SK-N-SH (cell line): Measurements from ENCODE around the gene HDAC4. TPM values are rescaled to one million over a fixed set of nuclear protein-coding genes. Genes with fewer than 3 reads are reported as not detected.

Experiments used
- CTCF ChIA-PET: fragments of 300-600, 350-600 bp; formaldehyde crosslinking; extraction: SDS; loops from one replicate; lab custom pipeline; 2021; lab: Yijun Ruan, JAX
- POLR2A ChIA-PET: fragments of 350-600 bp; sonication (Branson Sonifier 250); formaldehyde crosslinking; extraction: SDS; loops from one replicate; lab custom pipeline; 2020; ENCODE audit warnings: antibody characterized with exemption, inconsistent platforms; lab: Yijun Ruan, JAX
- DNase-seq: peaks from one replicate; pipeline ENCODE4 v3.0.0; 2012
- H2AFZ ChIP-seq: fragments of 200-600 bp; sonication (generic); 2 replicates; pipeline ENCODE4 v1.8.1; 2016; ENCODE audit warnings: antibody characterized with exemption, mild to moderate bottlenecking, low read depth
- H3F3A ChIP-seq: fragments of 200-600 bp; sonication (generic); replicated peaks from 2 replicates; pipeline ENCODE3; 2016; ENCODE audit warnings: antibody characterized with exemption, mild to moderate bottlenecking; ENCODE audit not compliant: insufficient read depth
- H3K27ac ChIP-seq, 2 experiments: fragments of 200-500 bp in 1 of 2; fragments of 200-600 bp in 1 of 2; sonication (Bioruptor generic) in 1 of 2; sonication (generic), shearing (Covaris generic) in 1 of 2; 2 replicates each; pipeline versions ENCODE4 v1.5.1 to v1.6.1; 2014 to 2016; ENCODE audit warnings: low read depth in 2 of 2, inconsistent platforms in 1 of 2, low read length in 1 of 2, mild to moderate bottlenecking in 1 of 2, mixed read lengths in 1 of 2
- H3K27me3 ChIP-seq: fragments of 200-600 bp; sonication (generic), shearing (Covaris generic); 2 replicates; pipeline ENCODE4 v1.6.1; 2016; ENCODE audit warnings: mixed run types; ENCODE audit not compliant: insufficient read depth
- H3K36me3 ChIP-seq, 2 experiments: fragments of 200-500 bp in 1 of 2; fragments of 200-600 bp in 1 of 2; sonication (Bioruptor generic) in 1 of 2; sonication (generic) in 1 of 2; replicated peaks in 1 of 2; 2 replicates each; pipeline versions ENCODE3 to v1.5.1; 2014 to 2016; ENCODE audit warnings: low read length in 1 of 2, mild to moderate bottlenecking in 1 of 2; ENCODE audit not compliant: insufficient read depth in 2 of 2, control insufficient read depth in 1 of 2
- H3K4me1 ChIP-seq, 2 experiments: fragments of 200-500 bp in 1 of 2; fragments of 200-600 bp in 1 of 2; sonication (Bioruptor generic) in 1 of 2; sonication (generic), shearing (Covaris generic) in 1 of 2; 2 replicates each; pipeline versions ENCODE4 v1.5.1 to v1.6.1; 2014 to 2016; ENCODE audit warnings: low read depth in 1 of 2, low read length in 1 of 2, mixed run types in 1 of 2; ENCODE audit not compliant: insufficient read depth in 2 of 2, control insufficient read depth in 1 of 2
- H3K4me2 ChIP-seq: fragments of 200-600 bp; sonication (generic), shearing (Covaris generic); 2 replicates; pipeline ENCODE4 v1.6.1; 2017; ENCODE audit warnings: mixed run types
- H3K4me3 ChIP-seq, 2 experiments: fragments of 200-500 bp in 1 of 2; fragments of 200-600 bp in 1 of 2; sonication (Bioruptor generic) in 1 of 2; sonication (generic), shearing (Covaris generic) in 1 of 2; 2 replicates each; pipeline versions ENCODE4 v1.5.1 to v1.8.1; 2014 to 2016; ENCODE audit warnings: low read depth in 2 of 2, inconsistent platforms in 1 of 2, low read length in 1 of 2, mild to moderate bottlenecking in 1 of 2, mixed read lengths in 1 of 2, moderate library complexity in 1 of 2
- H3K79me2 ChIP-seq: fragments of 200-600 bp; sonication (generic); 2 replicates; pipeline ENCODE4 v1.8.1; 2017; ENCODE audit warnings: mild to moderate bottlenecking; ENCODE audit not compliant: insufficient read depth
- H3K9ac ChIP-seq: fragments of 200-600 bp; sonication (generic); 2 replicates; pipeline ENCODE4 v1.6.1; 2017; ENCODE audit warnings: mixed run types
- H3K9me2 ChIP-seq: fragments of 200-600 bp; sonication (generic); 2 replicates; pipeline ENCODE4 v1.6.1; 2017; ENCODE audit warnings: mixed run types
- H3K9me3 ChIP-seq: fragments of 200-600 bp; sonication (generic); 2 replicates; pipeline ENCODE4 v1.6.1; 2017; ENCODE audit warnings: mixed run types, mild to moderate bottlenecking, moderate library complexity
- H4K20me1 ChIP-seq: fragments of 200-600 bp; sonication (generic); 2 replicates; pipeline ENCODE4 v1.6.1; 2017; ENCODE audit warnings: mild to moderate bottlenecking, mixed run types; ENCODE audit not compliant: insufficient read depth
- CHD2 ChIP-seq: fragments of 150-350 bp; IDR thresholded peaks from 2 replicates; pipeline ENCODE4 v1.6.1; 2018; ENCODE audit warnings: low read length; ENCODE audit not compliant: partially characterized antibody
- ELF1 ChIP-seq: IDR thresholded peaks from 2 replicates; pipeline ENCODE4 v1.4.0; 2012
- EP300 ChIP-seq, 2 experiments: IDR thresholded peaks; 2 replicates each; pipeline versions ENCODE4 v1.4.0 to v1.6.1; 2012; ENCODE audit warnings: borderline replicate concordance in 1 of 2, low read depth in 1 of 2, low read length in 1 of 2
- EZH2phosphoT487 ChIP-seq: fragments of 200-600 bp; sonication (generic); IDR thresholded peaks from 2 replicates; pipeline ENCODE4 v1.6.1; 2017; ENCODE audit warnings: low read depth, mixed run types, mild to moderate bottlenecking, antibody characterized with exemption, moderate library complexity, borderline replicate concordance
- FOSL2 ChIP-seq: IDR thresholded peaks from 2 replicates; pipeline ENCODE4 v1.4.0; 2012; ENCODE audit warnings: low read depth, mild to moderate bottlenecking, moderate library complexity, borderline replicate concordance
- FOXM1 ChIP-seq: IDR thresholded peaks from 2 replicates; pipeline ENCODE4 v1.4.0; 2012; ENCODE audit warnings: low read depth, mild to moderate bottlenecking
- GABPA ChIP-seq: IDR thresholded peaks from 2 replicates; pipeline ENCODE4 v1.4.0; 2012; ENCODE audit warnings: low read depth, mild to moderate bottlenecking
- IRF3 ChIP-seq: fragments of 150-350 bp; IDR thresholded peaks from 2 replicates; pipeline ENCODE4 v1.6.1; 2016; ENCODE audit warnings: mild to moderate bottlenecking, low read depth, low read length
- MAX ChIP-seq: IDR thresholded peaks from 2 replicates; pipeline ENCODE4 v1.4.0; 2012; ENCODE audit warnings: low read depth
- MEF2A ChIP-seq: IDR thresholded peaks from 2 replicates; pipeline ENCODE4 v1.4.0; 2012; ENCODE audit warnings: low read depth, borderline replicate concordance
- NFIC ChIP-seq: IDR thresholded peaks from 2 replicates; pipeline ENCODE4 v1.4.0; 2012; ENCODE audit warnings: borderline replicate concordance
- NRF1 ChIP-seq: IDR thresholded peaks from 2 replicates; pipeline ENCODE4 v1.6.1; 2012; ENCODE audit warnings: low read depth, mild to moderate bottlenecking, low read length
- POLR2AphosphoS5 ChIP-seq: IDR thresholded peaks from 2 replicates; pipeline ENCODE4 v1.6.1; 2012; ENCODE audit warnings: low read depth, low read length
- RAD21 ChIP-seq: IDR thresholded peaks from 2 replicates; pipeline ENCODE4 v1.6.1; 2012; ENCODE audit warnings: mild to moderate bottlenecking, low read length
- REST ChIP-seq: IDR thresholded peaks from 2 replicates; pipeline ENCODE4 v1.6.1; 2012; ENCODE audit warnings: mild to moderate bottlenecking, low read depth, low read length, moderate library complexity
- RFX5 ChIP-seq: IDR thresholded peaks from 2 replicates; pipeline ENCODE4 v1.6.1; 2012; ENCODE audit warnings: mild to moderate bottlenecking, improper control_type of control experiment, low read length
- RXRA ChIP-seq: IDR thresholded peaks from 2 replicates; pipeline ENCODE4 v1.4.0; 2012; ENCODE audit warnings: low read depth, mild to moderate bottlenecking, borderline replicate concordance
- TAF1 ChIP-seq: IDR thresholded peaks from 2 replicates; pipeline ENCODE4 v1.6.1; 2012; ENCODE audit warnings: low read depth, mild to moderate bottlenecking, low read length, moderate library complexity, borderline replicate concordance
- TEAD4 ChIP-seq: IDR thresholded peaks from 2 replicates; pipeline ENCODE4 v1.4.0; 2012; ENCODE audit warnings: mild to moderate bottlenecking, borderline replicate concordance; ENCODE audit not compliant: insufficient read depth
- WGBS: methylation state at CpG from one replicate; pipeline ENCODE4 v1.1.6; 2017; ENCODE audit warnings: low lambda C conversion rate; 5-methylcytosine and 5-hydroxymethylcytosine counted together
- polyA plus RNA-seq, 3 experiments: library from polyadenylated mRNA; depleted of rRNA; stranded (reverse); fragments of >200 nt; gene quantifications; 2 replicates each; pipeline ENCODE4 v1.2.3, GENCODE V29; 2012

Gene HDAC4
- polyA plus RNA-seq, 1 of the 3 experiments (the other 2 are of a cell fraction): 5.5 TPM

GRCh38 chr2:239394978-239395377 is 5.8 kb downstream of the HDAC4 start (continued):
- TF ChIP-seq GABPA (no peak), RFX5 (no peak), RAD21 (no peak), NFIC (no peak)

- no peak overlapping the region for H3K9ac ChIP-seq
- H3F3A ChIP-seq: no peaks in the 10 kb centered on the region
- H3K4me2 ChIP-seq: no peak overlapping the region
- no peak overlapping the region; a peak in 1 of 4 replicates for H3K27ac ChIP-seq
- 92% methylated on average over 11 of the region's 11 CpGs for WGBS
- CTCF ChIA-PET: interaction anchor here (0.7 to 1.4 kb wide), 4 partner anchors 14 to 296 kb away, joined by 3 to 4 read pairs (median 3); no protein-coding TSS in a partner anchor
- peaks cover 21% of the 10 kb centered on the region for H4K20me1 ChIP-seq
- H3K79me2 ChIP-seq: peaks cover 50% of the 10 kb centered on the region
- DNase-seq: no peak
- POLR2A ChIA-PET: no interaction called here
- no peaks in the 10 kb centered on the region for H3K9me2 ChIP-seq
- no peaks in the 10 kb centered on the region for H3K9me3 ChIP-seq
- H3K4me1 ChIP-seq: peaks cover 10 to 39% of the 10 kb centered on the region in 2 experiments; a peak in 3 of 4 replicates
- H3K36me3 ChIP-seq: no peaks in the 10 kb centered on the region
- H2AFZ ChIP-seq: no peak overlapping the region
- H3K4me3 ChIP-seq: no peak overlapping the region
- TF ChIP-seq EZH2phosphoT487: no peak
- TF ChIP-seq CHD2: no peak
- no peak for TF ChIP-seq RXRA
- no peak for TF ChIP-seq TEAD4
- no peak for TF ChIP-seq EP300 (IDR thresholded peaks at IDR 0.05; ENCODE audit: borderline replicate concordance in 1 of 2, low read depth in 1 of 2, low read length in 1 of 2)
- TF ChIP-seq FOXM1: no peak
- no peak for TF ChIP-seq MAX
- TF ChIP-seq POLR2AphosphoS5: no peak
- no peak for TF ChIP-seq MEF2A
- TF ChIP-seq NRF1: no peak
- no peak for TF ChIP-seq FOSL2
- TF ChIP-seq TAF1: no peak
- no peak for TF ChIP-seq ELF1
- TF ChIP-seq REST: no peak
- TF ChIP-seq IRF3: no peak
- TF ChIP-seq RAD21: no peak
- no peaks in the 10 kb centered on the region for H3K27me3 ChIP-seq
Measured at GRCh38 chr2:239394346-239394945, 6.4 kb downstream of the HDAC4 start.
